Fibroblast of skin of back (primary cell): Measurements from ENCODE around the gene ELMO1.

Source experiments
- DNase-seq: peaks from one replicate; pipeline ENCODE4 v3.0.0-alpha.2; 2013

The ELMO1 gene

DNA sequence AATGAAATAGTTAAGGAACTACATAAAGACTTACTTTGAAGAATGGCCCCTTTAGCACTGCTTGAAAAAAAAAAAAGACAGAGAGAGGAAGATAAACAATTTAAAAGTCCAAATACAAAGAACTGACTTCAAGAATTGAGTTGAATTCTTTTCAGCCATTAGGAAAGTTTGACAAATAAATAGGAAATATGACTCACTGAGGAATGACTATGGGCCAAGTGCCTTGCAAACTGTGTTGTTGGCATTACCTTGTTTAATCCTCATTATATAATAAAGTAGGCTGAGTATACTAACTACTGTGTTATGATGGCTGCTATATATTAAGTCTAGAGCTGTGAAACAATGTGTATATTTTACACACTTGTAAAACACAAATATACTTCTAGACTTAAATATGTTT is 151.1 kb downstream of the ELMO1 start:
- DNase-seq, result no peak

DNA sequence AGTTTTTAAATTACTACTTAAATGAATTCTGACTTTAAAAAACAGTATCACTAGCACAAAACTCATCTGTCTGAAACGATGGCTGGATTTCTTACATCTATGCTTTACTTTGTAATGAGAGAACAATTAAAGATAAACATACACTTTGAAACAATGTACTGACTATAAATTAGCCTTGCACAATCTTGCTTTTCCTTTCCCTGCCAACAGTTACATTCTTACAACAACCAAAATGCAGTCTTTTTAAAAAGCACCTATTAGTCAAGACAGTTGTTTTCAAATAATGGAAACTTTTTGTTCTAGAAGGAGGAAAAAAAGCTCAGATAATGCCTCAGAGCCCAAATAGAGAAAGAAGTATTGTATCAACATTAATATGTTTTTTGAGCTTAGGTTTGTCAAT is 153.3 kb downstream of the ELMO1 start:
- DNase-seq, result no peak

GRCh38 chr7:37290731-37291130 is 157.9 kb downstream of the ELMO1 start:
- no peak for DNase-seq

DNA sequence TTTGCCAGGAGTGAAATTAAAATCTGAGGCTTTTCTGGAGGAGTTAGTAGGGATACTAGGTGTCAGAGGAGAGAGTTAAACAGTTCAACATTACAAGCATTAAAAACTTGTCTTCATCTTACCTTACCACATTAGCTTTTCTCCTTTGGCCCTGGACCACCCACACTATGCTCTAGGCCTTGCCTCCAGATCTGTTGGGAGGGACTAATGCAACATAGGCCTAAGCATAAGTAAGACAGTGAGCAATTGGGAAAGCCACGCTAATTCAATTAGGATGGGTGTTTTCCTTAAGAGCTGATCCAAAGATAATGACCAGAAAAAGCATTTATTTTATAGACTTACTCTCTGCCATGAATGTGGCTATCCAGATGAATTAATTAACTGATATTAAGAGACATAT is 158.9 kb downstream of the ELMO1 start:
- no peak for DNase-seq

DNA sequence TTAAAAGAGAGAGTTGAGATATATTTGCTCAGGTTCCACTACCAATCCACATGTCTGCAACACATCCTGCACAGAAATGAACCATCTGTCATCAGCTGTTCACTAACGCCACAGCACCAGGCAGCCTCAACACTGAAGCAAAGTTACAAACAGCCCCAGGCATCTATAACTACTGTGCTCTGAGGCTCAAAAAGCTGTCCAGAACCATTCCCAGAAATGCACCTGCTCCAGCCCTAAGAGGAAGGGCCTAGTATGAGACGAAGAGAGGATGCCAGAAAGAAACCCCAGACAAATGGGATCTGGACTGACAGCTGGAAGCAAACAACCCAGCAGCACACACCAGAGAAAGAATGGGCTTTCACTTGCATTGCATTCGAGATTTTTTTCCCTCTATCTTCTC is 159.3 kb downstream of the ELMO1 start:
- no peak for DNase-seq

DNA sequence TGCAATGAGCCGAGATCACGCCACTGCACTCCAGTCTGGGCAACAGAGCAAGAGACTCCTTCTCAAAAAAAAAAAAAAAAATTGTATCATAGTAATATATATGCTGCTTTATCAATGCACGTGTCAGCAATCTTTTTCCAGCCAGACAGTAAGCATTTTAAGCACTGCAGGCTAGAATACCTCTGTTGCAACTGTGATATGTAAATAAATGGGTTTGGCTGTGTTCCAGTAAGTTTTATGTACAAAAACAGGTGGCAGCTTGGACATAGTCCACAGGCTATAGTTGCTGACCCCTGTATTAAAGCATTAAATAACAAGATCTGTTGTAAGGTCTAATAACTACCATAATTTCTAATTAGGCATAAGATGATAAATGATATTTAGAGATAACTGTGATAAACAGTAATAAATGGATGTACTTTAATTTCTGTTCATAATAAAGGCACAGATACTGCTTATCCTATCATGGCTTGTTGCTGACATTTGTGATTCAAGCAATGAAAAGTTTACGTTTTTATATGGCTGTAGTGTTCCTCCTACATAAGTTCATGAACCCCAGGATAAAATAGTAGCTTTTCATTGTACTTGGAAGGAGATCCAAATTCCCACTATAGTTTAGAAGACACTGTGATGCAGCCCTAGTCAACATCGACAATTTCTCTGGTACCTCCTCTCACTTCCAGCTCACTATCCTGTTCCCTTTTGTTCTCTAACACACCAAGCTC is 161.4 kb downstream of the ELMO1 start:
- DNase-seq, result no peak

DNA sequence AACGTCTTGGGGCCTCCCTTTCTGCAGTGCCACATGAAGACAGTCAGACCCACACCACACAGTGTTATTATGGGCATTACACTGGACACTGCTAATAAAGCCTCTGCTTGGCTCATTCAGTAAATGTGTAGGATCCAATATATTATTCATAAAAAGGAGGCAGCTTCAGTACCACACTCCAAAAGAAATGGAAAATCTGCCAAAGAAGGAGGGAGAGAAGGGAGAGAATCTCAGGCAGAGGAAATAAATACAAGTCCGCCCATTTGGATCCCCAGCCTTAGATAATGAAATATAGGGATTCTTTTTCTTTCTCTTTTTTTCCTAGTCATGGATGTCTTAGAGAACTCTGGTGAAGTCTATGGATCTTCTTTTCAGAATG is 162.2 kb downstream of the ELMO1 start:
- DNase-seq, result no peak

DNA sequence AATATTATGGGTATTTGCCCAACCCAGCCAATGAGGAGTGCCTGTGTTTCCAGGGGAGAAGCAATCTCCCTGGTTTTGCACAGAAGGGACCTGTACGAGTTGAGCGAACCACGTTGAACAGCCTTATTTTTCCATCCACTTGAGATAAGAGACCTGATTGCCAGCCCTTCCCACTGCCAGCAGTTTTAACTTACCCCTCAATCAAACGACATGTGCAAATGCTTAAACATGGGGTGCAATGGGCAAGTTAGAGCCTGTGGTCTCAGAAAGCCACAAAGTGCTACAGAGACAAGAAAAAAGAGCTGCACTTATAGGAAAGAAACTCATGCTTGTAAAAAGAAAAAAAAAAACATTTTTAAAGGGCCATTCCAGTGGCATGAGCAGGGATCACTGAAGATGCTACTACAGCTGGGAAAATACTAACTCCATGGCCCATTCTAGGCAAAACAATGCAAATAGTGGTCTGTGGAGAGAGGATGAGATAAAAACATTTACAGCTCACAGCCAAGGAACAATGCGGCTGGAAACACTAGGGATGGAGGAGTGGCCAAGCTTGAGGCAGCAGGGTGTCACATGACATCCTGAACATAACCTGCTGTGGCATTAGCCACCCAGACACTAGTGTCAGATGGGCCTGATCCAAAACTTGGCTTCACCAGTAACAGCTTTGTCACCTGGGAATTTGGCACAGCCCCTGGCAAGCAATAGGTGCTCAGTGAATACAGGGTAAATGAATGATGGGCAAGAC is 162.8 kb downstream of the ELMO1 start:
- DNase-seq, result no peak

DNA sequence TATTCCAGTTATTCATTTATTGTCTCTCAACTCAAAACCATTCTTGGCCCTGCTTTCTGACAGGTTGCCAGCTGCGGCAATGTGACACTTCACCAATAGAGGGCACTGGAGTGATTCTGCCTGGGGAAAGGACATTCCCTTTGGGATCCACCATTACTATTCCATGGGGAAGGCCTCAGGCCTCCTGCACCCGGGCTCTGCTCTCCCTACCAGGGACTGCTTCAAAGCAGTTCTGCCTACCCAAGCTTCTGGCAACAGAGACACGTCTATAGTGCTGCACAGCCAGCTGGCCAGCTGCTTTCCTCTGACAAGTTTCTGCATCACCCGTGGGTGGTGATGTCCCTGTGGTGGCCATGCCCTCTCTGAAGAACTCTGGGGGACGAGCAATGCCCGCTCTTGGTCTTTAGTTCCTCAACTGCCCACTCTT is 163.8 kb downstream of the ELMO1 start:
- peak; percentile 8 for DNase-seq

DNA sequence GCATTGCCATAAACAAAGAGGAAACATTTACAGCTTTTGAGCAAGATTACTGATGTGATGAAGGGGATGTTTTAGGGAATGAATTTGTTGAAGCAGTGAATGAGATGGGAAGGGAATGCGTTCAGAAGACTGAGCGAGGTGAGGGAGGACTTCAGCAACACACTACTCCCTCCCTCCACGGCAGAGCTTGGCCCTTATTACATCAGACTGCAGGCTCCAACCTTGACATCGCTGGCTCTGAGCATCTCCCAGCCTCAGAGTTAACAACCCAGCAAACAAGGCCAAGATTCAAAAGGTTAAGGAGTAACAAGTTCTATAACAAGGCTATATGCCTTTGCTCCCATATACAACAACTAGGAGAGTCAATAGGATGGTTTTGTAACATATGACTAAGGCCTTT is 164.4 kb downstream of the ELMO1 start:
- DNase-seq, result no peak

DNA sequence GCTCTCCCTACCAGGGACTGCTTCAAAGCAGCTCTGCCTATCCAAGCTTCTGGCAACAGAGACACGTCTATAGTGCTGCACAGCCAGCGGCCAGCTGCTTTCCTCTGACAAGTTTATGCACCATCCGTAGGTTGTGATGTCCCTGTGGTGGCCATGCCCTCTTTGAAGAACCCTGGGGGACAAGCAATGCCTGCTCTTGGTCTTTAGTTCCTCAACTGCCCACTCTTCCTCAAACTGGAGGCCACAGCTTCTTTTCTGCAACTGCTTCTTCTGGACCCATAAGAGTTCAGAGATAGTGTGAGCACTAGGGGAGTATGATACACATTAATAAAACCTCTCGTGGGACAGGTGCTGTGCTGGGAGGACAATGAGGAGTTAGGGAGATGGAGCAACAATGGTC is 164.9 kb downstream of the ELMO1 start:
- no peak for DNase-seq

DNA sequence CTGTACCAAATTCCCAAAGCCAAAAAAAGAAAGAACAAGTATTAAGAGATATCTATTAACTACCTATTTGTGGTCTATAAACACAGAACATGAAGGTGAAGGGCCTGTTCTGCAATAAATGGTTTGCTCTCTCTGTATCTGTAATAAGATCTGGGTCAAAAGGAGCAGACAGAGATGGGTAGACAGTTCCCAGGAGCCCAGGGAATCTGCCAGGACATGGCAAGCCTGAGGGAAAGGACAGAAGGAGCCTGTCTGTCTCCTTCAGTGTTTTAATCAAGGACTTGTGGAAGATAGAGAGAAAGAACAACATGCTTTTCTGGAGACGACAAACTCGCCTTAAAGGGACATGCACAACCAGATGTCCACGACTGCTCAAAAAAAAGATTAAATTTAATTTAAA is 165.7 kb downstream of the ELMO1 start:
- no peak for DNase-seq

GRCh38 chr7:37282093-37282444 is 166.6 kb downstream of the ELMO1 start:
- no peak for DNase-seq

GRCh38 chr7:37281368-37282092 is 167.1 kb downstream of the ELMO1 start:
- DNase-seq, result no peak

DNA sequence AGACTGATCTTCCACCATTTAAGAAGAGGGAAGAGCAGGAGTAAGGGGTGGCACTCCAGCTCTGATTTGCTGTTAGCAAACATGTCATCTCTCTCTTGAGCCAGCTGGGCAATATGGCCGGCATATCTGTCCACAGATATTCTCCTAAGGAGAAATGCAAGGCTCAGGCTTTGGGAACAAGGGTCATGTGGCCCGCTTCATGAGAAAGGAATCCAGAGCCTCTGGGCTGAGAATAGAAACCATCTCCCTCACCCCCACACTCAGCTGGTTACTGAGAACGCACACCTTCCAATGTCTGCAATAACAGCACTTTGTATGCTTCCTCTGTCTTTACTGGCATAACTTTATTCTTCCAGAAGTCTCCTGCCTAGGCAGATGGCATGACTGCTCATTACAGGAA is 171.2 kb downstream of the ELMO1 start:
- no peak for DNase-seq

DNA sequence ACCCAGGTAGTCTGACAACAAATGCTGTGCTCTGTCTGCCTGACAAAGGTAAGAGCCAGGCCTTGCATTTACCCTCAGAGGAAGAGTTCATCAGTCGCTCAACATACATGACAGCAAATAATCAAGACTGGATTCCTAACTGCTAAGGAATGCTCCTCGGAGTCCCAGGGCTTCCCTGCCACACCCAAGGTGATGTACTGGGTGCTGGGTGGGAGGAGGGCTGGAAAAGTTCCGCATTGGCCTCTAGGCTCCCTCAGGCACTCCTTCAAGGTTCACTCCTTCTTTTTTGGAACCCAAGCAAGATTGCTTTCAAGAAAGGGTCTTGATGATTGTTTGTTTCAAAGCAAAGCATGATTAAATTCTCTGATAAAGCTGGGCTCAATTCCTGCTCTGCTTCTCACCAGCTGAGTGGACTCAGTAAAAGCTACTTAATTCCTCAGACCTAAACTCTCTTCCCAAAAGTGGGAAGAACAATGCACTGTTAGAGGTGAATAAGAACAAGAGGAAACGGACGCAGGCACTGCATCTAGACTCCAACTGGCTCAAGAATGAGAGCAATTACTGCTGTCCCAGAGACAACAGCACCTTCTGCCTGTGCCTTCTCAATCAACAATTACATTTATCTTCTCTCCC is 173.5 kb downstream of the ELMO1 start:
- no peak for DNase-seq

- DNase-seq, result no peak
These were observed 174.8 kb downstream of the ELMO1 start for GRCh38 chr7:37273891-37274290.

GRCh38 chr7:37269711-37270508 is 178.8 kb downstream of the ELMO1 start:
- DNase-seq, result no peak

GRCh38 chr7:37267251-37267650 is 181.4 kb downstream of the ELMO1 start:
- no peak for DNase-seq

GRCh38 chr7:37265876-37266275 is 182.8 kb downstream of the ELMO1 start:
- DNase-seq, result no peak

DNA sequence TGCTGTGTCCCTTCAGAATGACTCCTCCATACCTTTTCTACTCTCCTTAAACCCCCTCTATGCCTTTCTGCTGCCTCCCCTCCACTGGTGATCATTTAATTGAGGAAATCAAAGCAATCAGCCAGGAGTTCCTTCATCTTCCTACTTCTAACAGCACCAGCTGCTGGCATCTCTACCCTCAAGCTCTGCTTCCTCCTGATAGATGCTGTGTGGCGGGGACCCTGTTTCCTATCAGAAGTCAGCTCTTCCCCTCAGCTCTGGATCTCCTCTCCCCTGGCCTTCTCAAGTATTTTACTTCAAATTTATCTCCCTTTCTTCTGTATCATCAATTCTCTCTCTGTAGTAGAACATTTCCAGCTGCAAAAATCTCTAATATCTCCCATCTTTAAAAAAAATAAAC is 183.7 kb downstream of the ELMO1 start:
- DNase-seq, result no peak

GRCh38 chr7:37262181-37262580 is 186.5 kb downstream of the ELMO1 start:
- no peak for DNase-seq
